WTC11 (cell line): ENCODE measurements around the gene RNF6. TPM values are rescaled to one million over a fixed set of nuclear protein-coding genes. Genes with fewer than 3 reads are reported as not detected.

ENCODE experiments used
- ATAC-seq: fragments of 200-7000 bp; cut with Tn5 transposase; 2 replicates; pipeline ENCODE4 v1.10.0; 2021; ENCODE audit warnings: mild to moderate bottlenecking, moderate library complexity
- Bru-seq: library from RNA; stranded (reverse); fragments of 400-500 nt; gene quantifications from one replicate; lab custom pipeline; 2021; lab: Mats Ljungman, UMichigan
- CTCF ChIA-PET: fragments of 300-600 bp; sonication (Branson Sonifier 250); formaldehyde crosslinking; loops from one replicate; lab custom pipeline; 2021; ENCODE audit warnings: antibody characterized with exemption; lab: Charles Lee
- POLR2A ChIA-PET: fragments of 350-600 bp; sonication (Branson Sonifier 250); formaldehyde crosslinking; loops from one replicate; lab custom pipeline; 2021; ENCODE audit warnings: antibody characterized with exemption; lab: Charles Lee
- DNase-seq: peaks from one replicate; pipeline ENCODE4 v3.0.0; 2021; ENCODE audit warnings: low spot score
- H3K27ac Mint-ChIP-seq: 2 replicates; pipeline ENCODE4 v1.8.0; 2021; ENCODE audit warnings: mixed read lengths
- H3K27me3 Mint-ChIP-seq: 2 replicates; pipeline ENCODE4 v1.8.0; 2021; ENCODE audit warnings: low read depth, mild to moderate bottlenecking, moderate library complexity, mixed read lengths
- H3K36me3 Mint-ChIP-seq: 2 replicates; pipeline ENCODE4 v1.8.0; 2021; ENCODE audit warnings: mixed read lengths
- H3K4me1 Mint-ChIP-seq: 2 replicates; pipeline ENCODE4 v1.8.0; 2022; ENCODE audit warnings: mixed read lengths
- H3K4me3 Mint-ChIP-seq: 2 replicates; pipeline ENCODE4 v1.8.0; 2021; ENCODE audit warnings: mild to moderate bottlenecking, moderate library complexity, mixed read lengths
- H3K9me3 Mint-ChIP-seq: 2 replicates; pipeline ENCODE4 v1.8.0; 2021; ENCODE audit warnings: mixed read lengths
- ARID4B ChIP-seq: sonication (generic); formaldehyde crosslinking; IDR thresholded peaks from 2 replicates; pipeline ENCODE4 v1.8.0; 2023; ENCODE audit warnings: missing genetic modification reagents, mild to moderate bottlenecking, borderline replicate concordance
- ATF6 ChIP-seq: sonication (generic); formaldehyde crosslinking; IDR thresholded peaks from 2 replicates; pipeline ENCODE4 v1.8.1; 2023; ENCODE audit warnings: mild to moderate bottlenecking, missing genetic modification reagents
- CBFB ChIP-seq: sonication (generic); formaldehyde crosslinking; IDR thresholded peaks from 2 replicates; pipeline ENCODE4 v1.8.1; 2022; ENCODE audit warnings: mild to moderate bottlenecking, low read depth, missing genetic modification reagents
- ELF4 ChIP-seq: sonication (generic); formaldehyde crosslinking; IDR thresholded peaks from 2 replicates; pipeline ENCODE4 v1.8.1; 2022; ENCODE audit warnings: low read depth, mild to moderate bottlenecking, moderate library complexity, missing genetic modification reagents
- ESRRA ChIP-seq: sonication (generic); formaldehyde crosslinking; IDR thresholded peaks from 2 replicates; pipeline ENCODE4 v1.8.1; 2022; ENCODE audit warnings: mild to moderate bottlenecking, missing genetic modification reagents, borderline replicate concordance
- FOXJ3 ChIP-seq: sonication (generic); formaldehyde crosslinking; IDR thresholded peaks from 2 replicates; pipeline ENCODE4 v1.9.0; 2021; ENCODE audit warnings: missing genetic modification reagents, mild to moderate bottlenecking, borderline replicate concordance
- FOXK1 ChIP-seq: sonication (generic); formaldehyde crosslinking; IDR thresholded peaks from 2 replicates; pipeline ENCODE4 v1.8.0; 2022; ENCODE audit warnings: mild to moderate bottlenecking, moderate library complexity, missing genetic modification reagents
- FOXP4 ChIP-seq: sonication (generic); formaldehyde crosslinking; IDR thresholded peaks from 2 replicates; pipeline ENCODE4 v1.8.0; 2022; ENCODE audit warnings: mild to moderate bottlenecking, missing genetic modification reagents
- GABPB1 ChIP-seq: sonication (generic); formaldehyde crosslinking; IDR thresholded peaks from 2 replicates; pipeline ENCODE4 v1.8.1; 2023; ENCODE audit warnings: mild to moderate bottlenecking, missing genetic modification reagents
- GTF2I ChIP-seq: fragments of 250-450 bp; sonication (Bioruptor Pico); conservative IDR thresholded peaks from 2 replicates; pipeline ENCODE4 v1.4.0; 2021; ENCODE audit warnings: mild to moderate bottlenecking
- MLX ChIP-seq: sonication (generic); formaldehyde crosslinking; IDR thresholded peaks from 2 replicates; pipeline ENCODE4 v1.8.1; 2023; ENCODE audit warnings: mild to moderate bottlenecking, missing genetic modification reagents, moderate library complexity
- SMAD4 ChIP-seq: sonication (generic); formaldehyde crosslinking; IDR thresholded peaks from 2 replicates; pipeline ENCODE4 v1.8.0; 2022; ENCODE audit warnings: mild to moderate bottlenecking, missing genetic modification reagents
- SOX15 ChIP-seq: fragments of 250-450 bp; sonication (Bioruptor Pico); IDR thresholded peaks from 2 replicates; pipeline ENCODE4 v1.9.0; 2021; ENCODE audit warnings: mild to moderate bottlenecking
- SP1 ChIP-seq: sonication (generic); formaldehyde crosslinking; conservative IDR thresholded peaks from 2 replicates; pipeline ENCODE4 v1.8.1; 2022; ENCODE audit warnings: missing genetic modification reagents
- ZNF121 ChIP-seq: sonication (generic); formaldehyde crosslinking; IDR thresholded peaks from 2 replicates; pipeline ENCODE4 v1.8.0; 2023; ENCODE audit warnings: missing genetic modification reagents
- ZNF138 ChIP-seq: sonication (generic); formaldehyde crosslinking; conservative IDR thresholded peaks from 2 replicates; pipeline ENCODE4 v1.8.1; 2022; ENCODE audit warnings: mild to moderate bottlenecking, moderate library complexity, missing genetic modification reagents
- long read RNA-seq, 3 experiments: library from RNA in 1 of 3; library from capped mRNA in 1 of 3; library from polyadenylated mRNA in 1 of 3; unstranded in 2 of 3; stranded (forward) in 1 of 3; transcript quantifications; one replicate each; pipeline ENCODE4 v2.0.0, GENCODE V29; 2021
- total RNA-seq: library from RNA; stranded (reverse); gene quantifications from 3 replicates; pipeline ENCODE4 v1.2.3, GENCODE V29; 2021
- TF ChIP-seq, protein P1 (sequence below): sonication (generic); formaldehyde crosslinking; IDR thresholded peaks from 2 replicates; pipeline ENCODE4 v1.8.0; 2022; ENCODE audit warnings: mild to moderate bottlenecking, missing genetic modification reagents
- TF ChIP-seq, protein P2 (sequence below): sonication (generic); formaldehyde crosslinking; conservative IDR thresholded peaks from 2 replicates; pipeline ENCODE4 v1.8.1; 2023; ENCODE audit warnings: mild to moderate bottlenecking, low read depth, missing genetic modification reagents, moderate library complexity
- TF ChIP-seq, protein P3 (sequence below): sonication (generic); formaldehyde crosslinking; conservative IDR thresholded peaks from 2 replicates; pipeline ENCODE4 v1.8.1; 2022; ENCODE audit warnings: mild to moderate bottlenecking, missing genetic modification reagents
- TF ChIP-seq, protein P4 (sequence below): sonication (generic); formaldehyde crosslinking; IDR thresholded peaks from 2 replicates; pipeline ENCODE4 v1.8.1; 2022; ENCODE audit warnings: mild to moderate bottlenecking, missing genetic modification reagents, moderate library complexity, borderline replicate concordance

Gene RNF6
- total RNA-seq = 15.7 to 17.4 TPM (median 16.2 TPM) in 3 replicates
- Bru-seq, nascent RNA = percentile 94 among the genes with signal in this experiment
- long read RNA-seq, experiment 1, transcript RNF6-201 (5 exons, 3,282 nt) = minor isoform, 18 of 61 reads
- long read RNA-seq, experiment 1, transcript RNF6-203 (5 exons, 3,706 nt) = major isoform, 23 of 61 reads
- long read RNA-seq, experiment 1, partial matches to known transcripts = 8 of 61 reads
- long read RNA-seq, experiment 1, other reads (novel, unspliced or antisense) = 11 of 61 reads
- long read RNA-seq, experiment 2, transcript RNF6-203 (5 exons, 3,706 nt) = major isoform, 6 of 19 reads
- long read RNA-seq, experiment 2, partial matches to known transcripts = 2 of 19 reads
- long read RNA-seq, experiment 2, other reads (novel, unspliced or antisense) = 7 of 19 reads
- long read RNA-seq, experiment 3, partial matches to known transcripts = 1 of 7 reads
- long read RNA-seq, experiment 3, other reads (novel, unspliced or antisense) = 2 of 7 reads

- no peaks in the 10 kb centered on the region for H3K9me3 Mint-ChIP-seq
- peaks cover 24% of the 10 kb centered on the region for H3K36me3 Mint-ChIP-seq
- peaks cover 17% of the 10 kb centered on the region for H3K4me1 Mint-ChIP-seq
- peak; percentile 98 for ATAC-seq
- CTCF ChIA-PET = interaction anchor here (0.5 to 1.6 kb wide), 3 partner anchors 22 to 477 kb away, joined by 5 to 13 read pairs (median 8); no protein-coding TSS in a partner anchor
- H3K27ac Mint-ChIP-seq = peak within 1 kb of the TSS; percentile 98
- POLR2A ChIA-PET = interaction anchor here (0.5 kb wide), 1 partner anchor 401 kb away, joined by 3 read pairs; no protein-coding TSS in a partner anchor
- peaks cover 10% of the 10 kb centered on the region for H3K27me3 Mint-ChIP-seq
- DNase-seq = peak; percentile 86
- peak within 1 kb of the TSS; percentile 97 for H3K4me3 Mint-ChIP-seq
- TF ChIP-seq CBFB (CRISPR knock-in tag) (0 out of 2 replicates have a peak, but pooled peaks have one; percentile 69), GTF2I (CRISPR knock-in tag) (no peak), ZNF138 (CRISPR knock-in tag) (no peak), ESRRA (CRISPR knock-in tag) (peak; percentile 80; the same call in 1 of the 2 replicates), FOXJ3 (0 out of 2 replicates have a peak, but pooled peaks have one; percentile 11), GABPB1 (CRISPR knock-in tag) (peak; percentile 81), ATF6 (no peak; the same call in 1 of the 2 replicates), SP1 (CRISPR knock-in tag) (peak; percentile 56; the same call in 1 of the 2 replicates), ZNF121 (CRISPR knock-in tag) (no peak), ELF4 (CRISPR knock-in tag) (no peak), SMAD4 (CRISPR knock-in tag) (no peak), SOX15 (CRISPR knock-in tag) (no peak), FOXP4 (peak; percentile 60; the same call in 1 of the 2 replicates), MLX (CRISPR knock-in tag) (no peak), FOXK1 (CRISPR knock-in tag) (peak; percentile 70; the same call in 1 of the 2 replicates), ARID4B (peak; percentile 83; the same call in 1 of the 2 replicates)
- TF ChIP-seq, protein P1, sequence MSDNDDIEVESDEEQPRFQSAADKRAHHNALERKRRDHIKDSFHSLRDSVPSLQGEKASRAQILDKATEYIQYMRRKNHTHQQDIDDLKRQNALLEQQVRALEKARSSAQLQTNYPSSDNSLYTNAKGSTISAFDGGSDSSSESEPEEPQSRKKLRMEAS (CRISPR knock-in tag) = peak; percentile 78
- TF ChIP-seq, protein P2, sequence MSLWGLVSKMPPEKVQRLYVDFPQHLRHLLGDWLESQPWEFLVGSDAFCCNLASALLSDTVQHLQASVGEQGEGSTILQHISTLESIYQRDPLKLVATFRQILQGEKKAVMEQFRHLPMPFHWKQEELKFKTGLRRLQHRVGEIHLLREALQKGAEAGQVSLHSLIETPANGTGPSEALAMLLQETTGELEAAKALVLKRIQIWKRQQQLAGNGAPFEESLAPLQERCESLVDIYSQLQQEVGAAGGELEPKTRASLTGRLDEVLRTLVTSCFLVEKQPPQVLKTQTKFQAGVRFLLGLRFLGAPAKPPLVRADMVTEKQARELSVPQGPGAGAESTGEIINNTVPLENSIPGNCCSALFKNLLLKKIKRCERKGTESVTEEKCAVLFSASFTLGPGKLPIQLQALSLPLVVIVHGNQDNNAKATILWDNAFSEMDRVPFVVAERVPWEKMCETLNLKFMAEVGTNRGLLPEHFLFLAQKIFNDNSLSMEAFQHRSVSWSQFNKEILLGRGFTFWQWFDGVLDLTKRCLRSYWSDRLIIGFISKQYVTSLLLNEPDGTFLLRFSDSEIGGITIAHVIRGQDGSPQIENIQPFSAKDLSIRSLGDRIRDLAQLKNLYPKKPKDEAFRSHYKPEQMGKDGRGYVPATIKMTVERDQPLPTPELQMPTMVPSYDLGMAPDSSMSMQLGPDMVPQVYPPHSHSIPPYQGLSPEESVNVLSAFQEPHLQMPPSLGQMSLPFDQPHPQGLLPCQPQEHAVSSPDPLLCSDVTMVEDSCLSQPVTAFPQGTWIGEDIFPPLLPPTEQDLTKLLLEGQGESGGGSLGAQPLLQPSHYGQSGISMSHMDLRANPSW = no peak
- TF ChIP-seq, protein P3, sequence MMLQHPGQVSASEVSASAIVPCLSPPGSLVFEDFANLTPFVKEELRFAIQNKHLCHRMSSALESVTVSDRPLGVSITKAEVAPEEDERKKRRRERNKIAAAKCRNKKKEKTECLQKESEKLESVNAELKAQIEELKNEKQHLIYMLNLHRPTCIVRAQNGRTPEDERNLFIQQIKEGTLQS (CRISPR knock-in tag) = no peak
- TF ChIP-seq, protein P4, sequence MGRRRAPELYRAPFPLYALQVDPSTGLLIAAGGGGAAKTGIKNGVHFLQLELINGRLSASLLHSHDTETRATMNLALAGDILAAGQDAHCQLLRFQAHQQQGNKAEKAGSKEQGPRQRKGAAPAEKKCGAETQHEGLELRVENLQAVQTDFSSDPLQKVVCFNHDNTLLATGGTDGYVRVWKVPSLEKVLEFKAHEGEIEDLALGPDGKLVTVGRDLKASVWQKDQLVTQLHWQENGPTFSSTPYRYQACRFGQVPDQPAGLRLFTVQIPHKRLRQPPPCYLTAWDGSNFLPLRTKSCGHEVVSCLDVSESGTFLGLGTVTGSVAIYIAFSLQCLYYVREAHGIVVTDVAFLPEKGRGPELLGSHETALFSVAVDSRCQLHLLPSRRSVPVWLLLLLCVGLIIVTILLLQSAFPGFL (CRISPR knock-in tag) = 0 out of 2 replicates have a peak, but pooled peaks have one; percentile 73
These were observed at the start of gene RNF6 for GRCh38 chr13:26221721-26222519. Gene RNF6 (minus strand): TSS chr13:26222314. CDS start chr13:26219649, 2,665 bp downstream.
